Measurements from ENCODE around the gene XYLT1. TPM values are rescaled to one million over a fixed set of nuclear protein-coding genes. Genes with fewer than 3 reads are reported as not detected.

XYLT1 gene, protein sequence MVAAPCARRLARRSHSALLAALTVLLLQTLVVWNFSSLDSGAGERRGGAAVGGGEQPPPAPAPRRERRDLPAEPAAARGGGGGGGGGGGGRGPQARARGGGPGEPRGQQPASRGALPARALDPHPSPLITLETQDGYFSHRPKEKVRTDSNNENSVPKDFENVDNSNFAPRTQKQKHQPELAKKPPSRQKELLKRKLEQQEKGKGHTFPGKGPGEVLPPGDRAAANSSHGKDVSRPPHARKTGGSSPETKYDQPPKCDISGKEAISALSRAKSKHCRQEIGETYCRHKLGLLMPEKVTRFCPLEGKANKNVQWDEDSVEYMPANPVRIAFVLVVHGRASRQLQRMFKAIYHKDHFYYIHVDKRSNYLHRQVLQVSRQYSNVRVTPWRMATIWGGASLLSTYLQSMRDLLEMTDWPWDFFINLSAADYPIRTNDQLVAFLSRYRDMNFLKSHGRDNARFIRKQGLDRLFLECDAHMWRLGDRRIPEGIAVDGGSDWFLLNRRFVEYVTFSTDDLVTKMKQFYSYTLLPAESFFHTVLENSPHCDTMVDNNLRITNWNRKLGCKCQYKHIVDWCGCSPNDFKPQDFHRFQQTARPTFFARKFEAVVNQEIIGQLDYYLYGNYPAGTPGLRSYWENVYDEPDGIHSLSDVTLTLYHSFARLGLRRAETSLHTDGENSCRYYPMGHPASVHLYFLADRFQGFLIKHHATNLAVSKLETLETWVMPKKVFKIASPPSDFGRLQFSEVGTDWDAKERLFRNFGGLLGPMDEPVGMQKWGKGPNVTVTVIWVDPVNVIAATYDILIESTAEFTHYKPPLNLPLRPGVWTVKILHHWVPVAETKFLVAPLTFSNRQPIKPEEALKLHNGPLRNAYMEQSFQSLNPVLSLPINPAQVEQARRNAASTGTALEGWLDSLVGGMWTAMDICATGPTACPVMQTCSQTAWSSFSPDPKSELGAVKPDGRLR
- total RNA-seq = 1 to 10 TPM; 7.3 to 8.9 TPM

DNA sequence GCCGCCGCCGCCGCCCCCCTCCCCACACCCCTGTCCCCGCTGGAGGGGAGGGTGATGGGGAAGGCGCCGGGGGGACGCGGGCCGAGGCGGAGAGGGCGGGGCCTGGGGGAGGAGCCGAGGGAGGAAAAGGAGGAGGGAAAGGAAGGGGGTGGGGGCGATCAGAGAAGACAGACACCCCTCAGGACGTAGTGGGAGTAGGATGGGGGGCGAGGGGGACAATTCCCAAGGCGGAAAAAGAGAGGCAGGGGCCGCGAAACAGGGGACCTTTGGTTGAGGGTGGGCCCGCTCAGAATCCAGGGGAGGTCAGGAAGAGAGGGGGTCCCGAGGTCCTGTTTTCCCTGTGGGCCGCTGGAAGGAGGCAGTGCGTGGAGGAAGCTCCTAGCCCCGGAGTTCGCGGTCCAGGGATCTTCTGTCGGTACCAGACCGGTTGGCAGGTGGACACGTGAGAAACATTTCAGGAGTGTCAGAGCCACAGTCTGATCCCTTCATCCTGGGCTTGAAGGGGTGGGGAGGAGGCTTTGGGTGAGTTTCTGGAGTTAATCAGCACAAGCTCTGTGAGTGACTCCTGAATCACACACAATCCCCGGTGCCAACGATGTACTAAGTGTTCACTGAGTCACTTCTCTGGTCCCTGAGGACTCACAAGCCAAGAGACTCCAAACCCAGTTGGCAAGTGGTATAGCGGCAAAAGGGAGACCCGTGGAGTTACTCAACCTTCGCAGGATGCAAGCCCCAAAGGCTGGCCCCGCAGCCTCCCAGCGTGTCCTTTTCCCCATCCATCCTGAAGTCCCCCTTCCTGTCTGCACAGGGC is at the start of gene XYLT1:
Gene XYLT1 (minus strand): TSS at position 53 of the 811 bp plus-strand sequence. CDS start 164 bp downstream, outside the sequence.
- no peaks in the 10 kb centered on the region for H3K9me3 Mint-ChIP-seq
- H3K27me3 Mint-ChIP-seq = peaks cover 2% of the 10 kb centered on the region
- TF ChIP-seq, protein P1, sequence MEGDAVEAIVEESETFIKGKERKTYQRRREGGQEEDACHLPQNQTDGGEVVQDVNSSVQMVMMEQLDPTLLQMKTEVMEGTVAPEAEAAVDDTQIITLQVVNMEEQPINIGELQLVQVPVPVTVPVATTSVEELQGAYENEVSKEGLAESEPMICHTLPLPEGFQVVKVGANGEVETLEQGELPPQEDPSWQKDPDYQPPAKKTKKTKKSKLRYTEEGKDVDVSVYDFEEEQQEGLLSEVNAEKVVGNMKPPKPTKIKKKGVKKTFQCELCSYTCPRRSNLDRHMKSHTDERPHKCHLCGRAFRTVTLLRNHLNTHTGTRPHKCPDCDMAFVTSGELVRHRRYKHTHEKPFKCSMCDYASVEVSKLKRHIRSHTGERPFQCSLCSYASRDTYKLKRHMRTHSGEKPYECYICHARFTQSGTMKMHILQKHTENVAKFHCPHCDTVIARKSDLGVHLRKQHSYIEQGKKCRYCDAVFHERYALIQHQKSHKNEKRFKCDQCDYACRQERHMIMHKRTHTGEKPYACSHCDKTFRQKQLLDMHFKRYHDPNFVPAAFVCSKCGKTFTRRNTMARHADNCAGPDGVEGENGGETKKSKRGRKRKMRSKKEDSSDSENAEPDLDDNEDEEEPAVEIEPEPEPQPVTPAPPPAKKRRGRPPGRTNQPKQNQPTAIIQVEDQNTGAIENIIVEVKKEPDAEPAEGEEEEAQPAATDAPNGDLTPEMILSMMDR (IDR thresholded peaks at IDR 0.05) = no peak
- CTCF ChIA-PET = no interaction called here
- H3K4me1 Mint-ChIP-seq (ENCODE audit: low read depth) = peaks cover 54% of the 10 kb centered on the region
- H3K4me3 Mint-ChIP-seq = peak within 1 kb of the TSS; percentile 90
- DNase-seq (peak; percentile 51), ATAC-seq (peak; percentile 47)
- intact Hi-C loops (cut with micrococcal nuclease) = no loop called here
- peak within 1 kb of the TSS; percentile 61 for H3K27ac Mint-ChIP-seq
- POLR2A ChIA-PET = no interaction called here
- H3K36me3 Mint-ChIP-seq (ENCODE audit: low read depth) = peaks cover 2% of the 10 kb centered on the region

DNA sequence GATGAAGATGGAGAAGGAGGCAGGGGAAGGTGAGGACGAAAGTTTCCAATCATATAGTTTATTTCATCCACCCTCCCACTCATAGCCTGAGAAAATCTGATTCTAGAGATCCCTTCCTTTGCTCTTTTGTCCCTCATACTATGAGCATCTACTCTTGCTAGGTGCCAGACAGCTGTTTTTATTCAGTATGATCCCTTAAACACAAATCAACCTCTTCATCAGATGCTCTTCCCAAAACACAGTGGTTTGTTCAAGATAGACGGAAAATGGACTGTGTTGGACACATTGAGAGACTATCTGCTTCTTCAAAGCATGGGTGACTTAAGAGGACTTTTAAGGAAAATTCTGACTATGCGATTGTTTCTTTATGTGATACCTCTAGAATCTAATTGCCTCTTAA is 49.4 kb upstream of the XYLT1 start:
- H3K36me3 Mint-ChIP-seq (ENCODE audit: low read depth) = no peaks in the 10 kb centered on the region
- H3K4me1 Mint-ChIP-seq (ENCODE audit: low read depth) = no peaks in the 10 kb centered on the region
- no peak for DNase-seq
- CTCF ChIA-PET = interaction anchor here (1.0 kb wide), 1 partner anchor 59 kb away, joined by 3 read pairs; no protein-coding TSS in a partner anchor
- peaks cover 5% of the 10 kb centered on the region for H3K27me3 Mint-ChIP-seq
- no peak overlapping the region for H3K27ac Mint-ChIP-seq
- POLR2A ChIA-PET = no interaction called here
- H3K9me3 Mint-ChIP-seq = no peaks in the 10 kb centered on the region
- no peak for ATAC-seq
- TF ChIP-seq, protein P1 (IDR thresholded peaks at IDR 0.05) = no peak
- intact Hi-C loops (cut with micrococcal nuclease) = no loop called here
- H3K4me3 Mint-ChIP-seq = no peak overlapping the region

DNA sequence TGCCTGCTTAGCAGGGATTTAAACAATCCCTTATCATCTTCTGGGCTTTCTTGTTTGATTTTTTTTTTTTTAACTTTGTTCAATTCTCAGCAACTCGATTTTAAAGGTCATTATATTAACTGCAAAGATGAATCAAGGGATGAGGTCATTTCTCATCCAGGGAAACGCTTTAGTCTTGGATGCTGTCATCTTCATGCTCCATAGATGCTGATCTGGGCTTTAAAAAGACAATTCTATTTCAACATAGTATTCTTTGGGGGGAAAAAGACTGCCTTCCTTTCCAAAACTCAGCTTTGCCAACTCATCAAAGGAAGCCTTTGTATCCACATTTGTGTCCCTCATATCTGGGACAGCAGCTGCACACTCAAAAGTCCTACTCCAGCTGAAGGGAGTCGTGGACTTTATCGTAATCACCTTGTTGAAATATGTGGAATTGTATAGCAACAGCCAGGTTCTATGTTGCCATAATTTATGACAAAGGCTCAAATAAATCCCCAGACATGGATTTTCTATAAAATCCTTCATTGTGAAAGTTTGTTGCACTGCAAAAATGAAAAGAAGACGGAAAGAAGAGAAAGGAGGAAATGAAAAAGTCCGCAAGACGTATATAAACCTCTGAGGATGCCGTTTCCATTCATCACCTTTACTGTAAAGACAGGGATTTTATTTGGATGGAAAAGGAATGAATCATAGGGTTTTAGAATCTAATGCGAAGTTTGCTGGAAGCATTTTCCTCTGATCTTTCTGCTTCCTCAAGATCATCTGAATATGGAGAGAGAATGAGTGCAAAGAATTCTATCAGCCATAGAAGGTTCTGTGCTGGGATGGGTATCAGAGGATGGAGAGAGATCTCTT is 48.6 kb upstream of the XYLT1 start:
- H3K4me3 Mint-ChIP-seq = no peak overlapping the region
- ATAC-seq (no peak), DNase-seq (no peak)
- H3K9me3 Mint-ChIP-seq = no peaks in the 10 kb centered on the region
- POLR2A ChIA-PET = no interaction called here
- TF ChIP-seq, protein P1 (IDR thresholded peaks at IDR 0.05) = no peak
- no peaks in the 10 kb centered on the region for H3K36me3 Mint-ChIP-seq (ENCODE audit: low read depth)
- no peak overlapping the region for H3K27ac Mint-ChIP-seq
- peaks cover 5% of the 10 kb centered on the region for H3K27me3 Mint-ChIP-seq
- CTCF ChIA-PET = interaction anchor here (0.7 kb wide), 1 partner anchor 210 kb away, joined by 3 read pairs; no protein-coding TSS in a partner anchor
- intact Hi-C loops (cut with micrococcal nuclease) = no loop called here
- H3K4me1 Mint-ChIP-seq (ENCODE audit: low read depth) = no peaks in the 10 kb centered on the region

DNA sequence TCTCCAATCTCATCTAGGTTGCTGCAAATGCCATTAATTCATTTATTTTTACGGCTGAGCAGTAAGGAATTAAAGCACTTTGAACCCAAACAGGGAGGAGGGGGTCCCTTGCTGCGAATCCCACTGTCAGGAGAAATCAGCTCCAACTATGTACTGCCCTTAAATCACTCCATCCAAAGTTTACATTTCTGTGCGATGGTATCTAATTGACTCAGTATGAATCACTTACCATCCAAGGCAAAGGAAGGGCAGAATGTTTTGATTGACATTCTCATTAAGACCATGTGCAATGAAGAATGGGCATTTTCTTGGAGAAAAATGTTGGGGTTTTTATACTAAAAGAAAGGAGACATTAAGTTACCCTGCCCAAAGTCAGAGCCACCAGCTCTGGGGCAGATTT is 47.7 kb upstream of the XYLT1 start:
- Mint-ChIP-seq H3K36me3 (ENCODE audit: low read depth) (no peaks in the 10 kb centered on the region), H3K27me3 (peaks cover 5% of the 10 kb centered on the region), H3K27ac (no peak overlapping the region), H3K4me1 (ENCODE audit: low read depth) (no peaks in the 10 kb centered on the region), H3K4me3 (no peak overlapping the region), H3K9me3 (no peaks in the 10 kb centered on the region)
- POLR2A ChIA-PET = no interaction called here
- CTCF ChIA-PET = no interaction called here
- ATAC-seq (no peak), DNase-seq (no peak)
- intact Hi-C loops (cut with micrococcal nuclease) = no loop called here
- TF ChIP-seq, protein P1 (IDR thresholded peaks at IDR 0.05) = no peak

All from activated CD8-positive, alpha-beta T cell treated with anti-CD3 and anti-CD28 coated beads for 36 hours (primary cell).